Measurements from ENCODE around the gene PGC.
A peak's percentile ranks its signal among the peaks of the same experiment; 100 is the strongest.

Gene PGC

DNA sequence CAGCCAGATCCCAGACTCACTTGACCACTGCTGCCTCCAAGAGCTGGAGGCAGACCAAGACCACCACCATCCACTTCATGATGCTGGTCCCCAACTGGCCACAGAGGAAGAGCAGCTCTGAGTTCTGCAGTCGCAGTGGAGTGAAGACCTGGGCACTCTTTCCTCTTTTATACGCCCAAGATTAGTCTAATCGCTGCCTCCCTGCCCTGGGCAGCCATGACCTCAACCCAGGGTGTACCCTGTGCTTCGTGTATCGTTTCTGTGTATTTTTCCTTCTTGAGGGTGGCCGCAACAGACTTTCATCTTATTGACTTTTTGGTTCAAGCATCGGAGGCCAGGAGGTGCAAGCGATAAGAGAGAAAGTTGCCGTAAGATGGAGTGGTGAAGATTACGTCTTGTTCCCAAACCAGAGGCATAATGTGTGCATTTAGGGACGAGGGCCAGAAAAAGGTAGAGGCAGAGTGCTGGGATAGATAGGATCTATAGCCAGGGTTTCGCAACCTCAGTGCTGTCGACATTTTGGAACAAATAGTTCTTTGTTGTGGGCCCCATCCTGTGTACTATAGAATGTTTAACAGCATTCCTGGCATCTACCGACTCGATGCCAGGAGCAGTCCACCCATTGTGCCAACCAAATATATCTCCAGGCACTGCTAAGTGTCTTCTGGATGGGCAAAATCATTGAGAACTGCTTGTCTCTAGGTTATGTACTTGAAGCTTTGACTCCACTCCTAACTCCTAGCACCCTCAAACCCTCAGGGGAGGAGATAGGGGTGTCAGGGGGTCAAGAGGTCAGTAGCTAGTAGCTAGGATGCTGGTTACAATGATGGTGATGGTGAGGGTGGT is at the start of gene PGC:
PGC (minus strand) TSS at position 142 of the 846 bp plus-strand sequence; CDS start at position 79, 63 bp downstream.
- no peak for DNase-seq (ENCODE audit: low read depth)

DNA sequence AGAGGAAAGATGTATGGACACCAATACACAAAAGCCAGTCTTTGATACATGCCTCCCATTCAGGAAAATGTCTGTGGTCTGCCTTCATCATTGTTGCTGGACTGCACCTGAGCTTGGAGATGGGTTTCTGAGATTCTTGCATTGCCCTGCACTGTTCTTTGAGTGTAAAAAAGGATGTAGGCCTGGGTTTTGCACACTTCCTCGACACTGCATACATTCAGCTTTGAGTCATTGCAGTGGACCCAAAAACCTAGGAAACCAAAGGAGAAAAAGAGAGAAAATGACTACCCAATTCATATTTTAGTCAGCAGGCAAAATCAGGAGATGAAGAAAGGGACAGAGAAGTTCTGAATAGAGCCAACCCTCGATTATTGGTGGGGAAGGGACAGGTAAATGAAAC is 49.3 kb upstream of the PGC start:
- no peak for DNase-seq (ENCODE audit: low read depth)

DNA sequence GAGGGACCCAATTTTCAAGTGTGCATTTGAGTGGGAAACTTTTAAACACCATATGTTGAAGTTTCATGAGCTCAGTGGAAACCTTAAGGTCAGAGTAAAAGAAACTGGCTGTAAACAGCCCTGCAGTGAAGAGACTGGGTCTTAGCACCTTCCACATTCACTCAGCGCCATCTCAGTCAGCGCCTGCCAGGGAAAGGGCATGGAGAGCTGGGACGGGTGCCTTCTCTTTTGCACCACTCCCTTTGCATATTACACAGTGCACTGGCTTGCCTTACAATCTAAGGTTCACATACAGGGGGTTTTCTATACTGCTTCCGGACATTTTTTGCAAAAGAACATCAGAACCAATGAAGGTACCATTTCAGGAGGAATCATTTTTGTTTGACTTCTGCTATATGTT is 44.8 kb upstream of the PGC start:
- no peak for DNase-seq (ENCODE audit: low read depth)

DNA sequence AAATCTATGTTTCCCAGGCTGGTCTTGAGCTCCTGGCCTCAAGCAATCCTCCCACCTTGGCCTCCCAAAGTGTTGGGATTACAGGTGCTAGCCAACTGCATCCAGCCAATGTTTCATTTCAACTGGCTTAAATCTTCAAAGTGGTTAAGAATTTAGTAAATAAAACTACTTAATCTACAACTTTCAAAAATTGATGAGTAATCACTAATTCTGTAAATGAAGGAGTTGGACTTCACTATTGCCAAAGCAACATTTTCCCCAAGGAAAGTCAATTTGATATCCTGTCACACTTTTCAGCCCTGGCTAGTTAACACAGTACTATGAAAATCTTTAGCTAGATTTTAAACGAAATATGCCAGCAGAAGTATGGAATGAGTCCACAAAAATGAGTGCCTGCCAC is 44.1 kb upstream of the PGC start:
- no peak for DNase-seq (ENCODE audit: low read depth)

DNA sequence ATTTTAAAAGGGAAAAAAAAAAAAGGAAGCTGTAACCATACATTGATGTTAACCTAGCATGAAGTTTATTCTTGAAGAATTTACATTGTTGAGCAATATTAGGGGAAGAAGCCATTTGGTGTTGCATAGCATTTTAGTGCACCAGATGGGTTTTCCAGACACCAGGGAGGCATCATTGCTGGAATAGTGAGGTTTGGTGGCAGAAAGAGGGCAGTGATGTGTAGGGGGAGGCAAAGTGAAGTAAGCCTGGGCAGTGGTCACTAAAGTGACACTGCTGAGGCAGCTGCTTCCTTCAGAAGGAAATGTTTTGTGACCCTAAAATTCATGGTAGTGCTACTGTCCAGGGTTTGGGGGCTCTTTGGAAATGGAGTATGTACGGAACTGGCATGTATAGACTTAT is 42.8 kb upstream of the PGC start:
- no peak for DNase-seq (ENCODE audit: low read depth)

DNA sequence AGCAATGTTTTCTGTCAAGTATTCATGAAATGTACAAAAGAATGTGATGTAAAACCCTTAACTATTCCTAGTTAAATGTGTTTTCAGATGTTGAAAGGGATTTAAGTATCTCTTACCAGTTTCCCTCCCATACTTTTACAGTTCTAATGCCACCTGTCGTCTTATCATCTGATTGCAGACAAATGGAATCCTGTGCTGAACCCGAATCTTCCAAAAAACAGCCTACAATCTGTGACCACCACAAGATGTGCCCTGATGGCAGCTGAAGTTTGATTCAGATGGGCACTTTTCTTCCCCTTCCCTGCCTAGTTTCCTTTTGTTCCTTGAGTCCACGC is 42.2 kb upstream of the PGC start:
- DNase-seq (ENCODE audit: low read depth): no peak

DNA sequence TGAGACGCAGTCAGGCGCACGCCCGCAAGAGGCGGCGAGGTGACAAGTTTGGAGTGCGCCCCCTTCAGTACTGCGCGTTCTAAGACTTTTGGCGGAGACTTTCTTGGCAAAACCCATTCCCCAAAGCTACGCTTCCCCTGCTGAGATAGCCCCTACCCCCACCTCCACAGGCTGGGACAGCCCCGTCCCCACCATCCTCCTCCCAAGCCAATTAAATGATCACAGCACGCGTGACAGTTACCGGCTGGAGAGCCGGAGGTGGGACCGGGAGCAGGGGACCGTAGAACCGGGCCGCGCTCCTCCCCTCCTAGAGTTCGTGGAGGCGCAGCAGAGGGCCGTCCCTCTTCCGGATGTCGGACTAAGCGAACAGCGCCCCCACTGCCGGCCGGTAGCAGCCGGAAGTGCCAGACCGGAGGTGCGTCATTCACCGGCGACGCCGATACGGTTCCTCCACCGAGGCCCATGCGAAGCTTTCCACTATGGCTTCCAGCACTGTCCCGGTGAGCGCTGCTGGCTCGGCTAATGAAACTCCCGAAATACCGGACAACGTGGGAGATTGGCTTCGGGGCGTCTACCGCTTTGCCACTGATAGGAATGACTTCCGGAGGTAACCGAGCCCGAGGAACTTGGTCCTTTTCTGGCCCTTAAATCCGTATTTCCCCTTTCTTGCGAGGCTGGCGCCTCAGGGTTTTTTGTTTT is 40.2 kb upstream of the PGC start, which contains the start of gene TOMM6:
TOMM6 (plus strand) TSS at position 476 of the 699 bp plus-strand sequence; CDS start at position 480, 4 bp downstream.
- peak; percentile 92 for DNase-seq (ENCODE audit: low read depth)

DNA sequence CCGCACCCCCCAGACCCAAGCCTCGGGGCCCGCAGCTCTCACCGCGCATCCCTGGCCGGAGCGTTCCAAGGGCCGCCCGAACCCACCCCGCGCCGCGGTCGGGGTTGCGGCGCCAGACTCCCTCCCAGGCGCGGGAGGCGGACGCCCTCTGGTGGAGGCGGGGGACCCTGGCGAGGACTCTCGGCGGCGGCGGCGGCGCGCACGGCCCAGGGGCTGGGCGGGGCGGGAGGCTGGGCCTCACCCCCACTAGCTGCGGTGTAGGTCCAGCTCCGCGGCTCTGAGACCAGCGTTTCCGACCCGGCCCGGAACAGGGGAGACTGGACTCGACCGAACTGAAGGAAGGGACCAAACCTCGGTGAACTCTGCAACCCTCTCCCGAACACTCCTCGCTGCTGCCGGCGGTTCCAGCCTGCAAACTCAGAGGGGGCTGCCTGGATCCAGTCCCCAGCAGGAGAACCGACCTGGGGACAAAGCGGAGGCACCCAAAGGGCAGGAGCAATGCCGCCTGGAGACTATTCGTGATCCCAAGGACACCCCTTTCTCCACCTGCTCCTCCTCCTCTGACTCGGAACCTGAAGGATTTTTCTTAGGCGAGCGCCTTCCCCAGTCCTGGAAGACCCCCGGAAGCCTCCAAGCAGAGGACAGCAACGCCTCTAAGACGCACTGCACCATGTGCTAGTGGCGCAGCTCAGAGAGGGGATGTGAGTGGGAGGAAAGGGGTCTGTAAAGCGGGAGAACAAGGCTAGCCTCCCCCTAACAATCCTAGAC is 39.4 kb upstream of the PGC start:
- DNase-seq (ENCODE audit: low read depth): peak; percentile 85

DNA sequence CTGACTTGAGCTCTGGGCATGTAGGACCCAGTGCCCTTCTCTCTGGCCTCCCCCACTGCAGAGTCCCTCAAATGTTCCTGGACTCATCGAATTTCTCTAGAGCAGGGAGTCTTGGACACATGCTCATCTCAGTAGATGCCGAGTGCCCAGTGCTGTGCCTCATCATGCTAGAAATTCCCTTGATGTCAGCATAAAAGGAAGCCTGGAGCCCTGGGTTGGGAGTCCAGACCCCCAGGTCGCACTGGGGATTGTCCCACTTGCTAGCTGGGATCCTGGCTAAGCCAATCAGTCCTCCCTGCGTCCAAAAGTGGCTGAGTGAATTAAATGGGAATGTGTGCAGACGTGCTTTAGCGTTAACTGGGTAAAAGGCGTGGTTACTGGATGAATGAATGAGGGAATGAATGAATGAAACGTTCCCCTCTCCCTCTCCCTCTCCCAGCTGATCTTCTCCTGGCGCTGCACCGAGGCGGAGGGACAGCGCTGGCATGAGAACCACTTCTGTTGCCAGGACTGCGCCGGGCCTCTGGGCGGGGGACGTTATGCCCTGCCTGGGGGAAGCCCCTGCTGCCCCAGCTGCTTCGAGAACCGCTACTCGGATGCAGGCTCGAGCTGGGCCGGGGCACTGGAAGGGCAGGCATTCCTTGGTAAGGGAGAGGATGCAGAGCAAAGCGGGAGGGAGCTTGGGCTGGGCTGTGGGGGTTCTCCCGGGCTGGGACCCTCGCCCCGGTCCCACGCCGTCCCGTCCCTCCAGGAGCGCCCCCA is 38.7 kb upstream of the PGC start:
- DNase-seq (ENCODE audit: low read depth): no peak

DNA sequence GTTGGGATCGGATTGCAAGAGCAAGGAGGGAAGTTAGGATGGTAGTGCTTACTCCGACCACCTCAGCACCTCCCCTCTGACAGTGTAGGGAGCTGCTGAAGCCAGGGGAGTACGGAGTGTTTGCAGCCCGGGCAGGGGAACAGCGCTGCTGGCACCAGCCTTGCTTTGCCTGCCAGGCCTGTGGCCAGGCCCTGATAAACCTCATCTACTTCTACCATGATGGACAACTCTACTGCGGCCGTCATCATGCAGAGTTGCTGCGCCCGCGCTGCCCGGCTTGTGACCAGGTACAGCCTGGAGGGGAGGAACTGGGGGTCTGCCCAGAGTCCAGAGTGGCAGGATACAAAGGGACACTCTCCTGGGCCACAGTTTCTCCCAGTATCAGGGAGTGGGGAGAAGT is 38.1 kb upstream of the PGC start:
- DNase-seq (ENCODE audit: low read depth): no peak

DNA sequence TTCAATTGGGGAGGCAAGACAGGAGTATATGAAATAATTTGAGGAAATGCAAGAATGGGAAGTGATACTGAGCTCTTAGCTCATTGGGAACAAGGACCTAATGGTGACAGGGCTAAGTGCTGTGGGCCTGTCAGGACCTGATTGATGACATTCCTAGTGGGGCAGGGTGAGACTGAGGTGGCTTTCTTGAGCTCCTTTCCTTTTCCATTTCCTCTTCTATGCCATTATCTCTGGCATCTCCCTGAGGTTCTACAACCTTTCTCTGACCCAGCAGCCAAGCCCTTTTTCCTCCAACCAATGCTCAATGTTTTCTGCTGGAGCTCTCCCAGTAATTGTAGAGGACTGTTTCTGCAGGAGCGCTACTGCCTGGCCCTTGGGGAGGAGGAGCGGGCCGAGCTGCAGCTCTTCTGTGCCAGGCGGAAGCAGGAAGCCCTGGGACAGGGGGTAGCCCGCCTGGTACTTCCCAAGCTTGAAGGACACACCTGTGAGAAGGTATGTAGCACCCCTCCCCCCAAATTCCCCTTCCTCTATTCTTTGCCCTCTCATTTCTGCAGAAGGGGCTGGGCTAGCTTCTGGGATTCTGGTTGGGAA is 37.5 kb upstream of the PGC start:
- DNase-seq (ENCODE audit: low read depth): no peak

DNA sequence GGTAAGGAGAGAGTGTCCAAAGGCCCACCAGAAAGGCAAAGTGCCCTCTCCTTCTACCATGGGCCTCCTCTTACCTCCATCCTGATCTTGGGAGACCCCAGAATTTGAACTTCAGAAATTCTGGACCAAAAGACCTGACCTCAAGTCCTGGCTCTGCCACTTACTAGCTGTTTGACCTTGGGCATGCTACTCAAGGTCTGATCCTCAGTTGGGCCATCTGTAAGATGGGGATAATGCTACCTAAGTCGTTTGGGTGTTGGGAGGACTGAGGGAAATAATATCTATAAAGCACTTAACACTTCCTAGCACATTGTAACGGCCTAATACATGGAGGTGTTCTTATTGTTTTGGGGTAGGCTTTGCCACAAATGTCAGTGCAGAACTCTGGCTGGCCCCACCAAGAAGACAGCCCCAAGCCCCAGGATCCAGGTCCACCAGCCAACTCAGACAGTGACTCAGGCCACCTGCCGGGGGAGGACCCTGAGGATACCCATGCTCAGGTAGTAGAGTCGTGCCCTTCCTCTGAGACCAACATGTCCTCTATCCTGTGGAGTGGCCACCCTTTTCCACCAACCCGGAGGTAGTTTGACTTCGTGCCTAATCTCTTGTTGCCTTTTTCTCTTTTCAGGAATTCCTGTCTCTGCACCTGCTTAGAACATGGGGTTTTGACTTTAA is 36.0 kb upstream of the PGC start:
- no peak for DNase-seq (ENCODE audit: low read depth)

DNA sequence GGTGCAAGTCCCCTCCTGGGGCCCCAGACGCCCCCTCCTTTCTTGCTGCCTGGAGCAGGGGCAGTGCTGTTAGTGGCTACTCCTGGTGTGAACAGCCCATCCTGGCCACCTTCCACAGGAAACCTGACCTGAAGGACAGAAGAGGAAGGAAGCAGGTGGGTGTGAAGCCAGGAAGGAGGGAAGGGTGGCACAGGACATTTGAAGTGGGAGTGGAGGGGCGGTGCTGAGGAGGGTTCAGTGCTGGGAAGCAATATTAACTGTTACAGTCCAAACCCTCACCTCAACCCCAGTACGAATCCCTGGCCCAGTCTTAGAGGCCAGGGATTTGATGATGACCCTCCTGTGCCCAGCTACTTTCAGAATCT is 34.2 kb upstream of the PGC start:
- DNase-seq (ENCODE audit: low read depth): no peak

DNA sequence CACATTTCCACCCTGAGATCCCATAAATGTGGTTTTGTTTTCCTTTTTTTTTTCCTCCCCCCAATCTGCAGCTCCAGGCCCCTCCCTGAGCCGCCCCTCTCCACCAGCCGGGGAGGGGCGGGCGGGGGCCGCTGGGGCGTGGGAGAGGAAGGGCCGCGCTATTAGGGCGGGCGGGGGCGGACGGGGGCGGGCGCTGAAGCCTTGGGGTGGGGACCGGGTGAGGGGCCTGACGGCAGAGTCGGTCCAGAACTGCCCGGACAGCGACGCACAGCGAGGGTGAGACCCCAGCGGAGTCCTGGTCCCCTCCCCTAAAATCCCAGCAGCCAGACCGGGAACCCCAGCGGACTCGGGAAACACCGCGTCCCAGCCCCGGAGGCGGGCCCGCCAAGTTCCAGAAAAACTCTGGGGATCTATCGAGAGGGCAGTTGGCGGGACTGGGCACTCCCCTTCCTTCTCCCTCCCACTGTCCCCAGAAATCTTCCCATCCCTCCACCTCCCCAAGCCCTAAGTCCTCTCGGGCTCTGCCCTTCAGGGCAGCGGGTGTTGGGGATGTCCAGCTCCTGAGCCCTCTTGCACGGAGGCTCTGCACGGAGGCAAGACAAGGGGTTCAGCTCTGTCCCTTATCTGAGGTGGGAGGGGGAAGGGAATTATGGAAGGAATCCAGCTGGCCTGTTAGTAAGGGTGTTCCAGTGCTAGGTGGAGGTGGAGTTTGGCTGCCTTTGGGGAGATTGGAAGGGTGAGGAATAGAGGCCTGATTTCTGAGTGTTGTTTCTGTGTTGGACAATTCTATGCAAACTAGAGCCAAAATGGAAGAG is 33.6 kb upstream of the PGC start, which contains the start of gene PRICKLE4:
PRICKLE4 (plus strand) TSS at position 232 of the 815 bp plus-strand sequence. CDS start 2,692 bp downstream, outside the sequence.
- DNase-seq (ENCODE audit: low read depth): no peak

DNA sequence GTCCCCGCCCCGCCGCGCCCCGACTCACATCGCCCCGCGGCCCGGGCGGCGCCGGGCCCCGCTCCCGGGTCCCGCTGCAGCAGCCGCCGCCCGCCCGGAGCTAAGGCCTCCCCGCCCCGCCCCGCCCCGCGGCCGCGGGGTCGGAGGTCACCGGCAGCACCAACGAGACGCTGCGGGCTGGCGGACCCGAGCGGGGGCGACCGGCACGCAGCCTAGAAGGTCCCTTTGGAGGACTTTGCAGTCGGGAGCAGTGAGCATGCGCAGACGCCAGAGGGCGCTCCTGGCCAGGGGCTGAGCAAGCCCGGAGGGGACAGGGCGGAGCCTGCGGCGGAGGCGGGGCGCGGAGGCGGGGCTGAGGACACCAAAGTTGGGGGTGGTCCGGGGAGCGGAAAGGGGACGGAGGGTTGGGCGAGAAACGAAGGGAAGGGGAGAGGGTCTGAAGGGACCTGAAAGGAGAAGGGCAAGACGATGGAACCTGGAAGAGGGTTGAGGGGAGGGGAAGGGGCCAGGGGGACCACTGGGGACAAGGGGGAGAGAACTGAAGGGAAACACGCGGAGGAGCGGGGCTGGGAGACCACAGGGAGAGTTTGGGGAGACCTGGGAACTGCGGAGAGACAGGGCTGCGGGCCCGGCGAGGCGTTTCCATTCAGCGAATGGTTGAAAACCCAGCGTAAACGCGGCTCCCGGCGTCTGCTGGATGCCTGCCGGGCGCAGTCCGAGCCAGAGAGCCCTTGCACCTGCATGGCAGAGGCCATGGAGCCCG is 32.8 kb upstream of the PGC start, which contains the start of gene FRS3:
FRS3 (minus strand) TSS at position 113 of the 763 bp plus-strand sequence. CDS start 2,913 bp downstream, outside the sequence.
- peak; percentile 99 for DNase-seq (ENCODE audit: low read depth)

DNA sequence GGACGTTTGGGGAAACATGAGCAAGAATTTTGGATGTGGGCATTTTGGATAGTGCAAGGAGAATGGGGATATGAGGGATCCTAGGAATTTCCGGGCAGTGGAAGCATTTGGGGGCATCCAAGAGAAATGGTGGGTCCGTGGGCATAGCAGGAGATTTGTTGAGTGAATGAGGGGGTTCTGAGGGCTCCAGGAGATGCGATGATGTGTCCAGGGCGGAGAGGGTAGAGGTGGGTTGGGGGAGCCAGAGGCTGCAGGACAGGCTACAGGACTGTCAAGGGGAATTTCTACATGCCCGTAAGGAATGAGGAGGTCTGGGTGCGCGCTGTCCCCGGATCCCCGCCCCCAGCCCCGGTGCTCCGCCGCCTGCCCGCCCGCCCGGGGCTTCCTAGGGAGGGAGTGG is 32.1 kb upstream of the PGC start:
- no peak for DNase-seq (ENCODE audit: low read depth)

DNA sequence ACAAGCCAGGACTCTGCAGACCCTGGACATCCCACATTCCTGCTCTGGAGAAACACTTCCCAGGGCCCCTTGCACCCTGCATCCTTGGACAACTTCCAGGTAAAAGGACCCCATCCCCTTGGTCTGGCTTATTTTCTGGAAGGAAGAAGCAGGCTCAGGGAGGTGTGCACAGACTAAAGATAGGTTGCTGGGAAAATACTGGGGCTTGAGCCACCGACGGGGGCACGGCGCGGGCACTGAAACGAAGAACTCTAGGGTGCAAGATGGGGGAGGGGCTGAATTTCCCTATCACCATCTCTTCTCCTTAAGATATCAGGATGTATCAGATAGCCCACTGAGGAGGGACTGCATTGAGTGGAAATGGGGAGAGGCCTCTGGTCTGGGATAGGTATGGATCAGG is 31.7 kb upstream of the PGC start:
- no peak for DNase-seq (ENCODE audit: low read depth)

DNA sequence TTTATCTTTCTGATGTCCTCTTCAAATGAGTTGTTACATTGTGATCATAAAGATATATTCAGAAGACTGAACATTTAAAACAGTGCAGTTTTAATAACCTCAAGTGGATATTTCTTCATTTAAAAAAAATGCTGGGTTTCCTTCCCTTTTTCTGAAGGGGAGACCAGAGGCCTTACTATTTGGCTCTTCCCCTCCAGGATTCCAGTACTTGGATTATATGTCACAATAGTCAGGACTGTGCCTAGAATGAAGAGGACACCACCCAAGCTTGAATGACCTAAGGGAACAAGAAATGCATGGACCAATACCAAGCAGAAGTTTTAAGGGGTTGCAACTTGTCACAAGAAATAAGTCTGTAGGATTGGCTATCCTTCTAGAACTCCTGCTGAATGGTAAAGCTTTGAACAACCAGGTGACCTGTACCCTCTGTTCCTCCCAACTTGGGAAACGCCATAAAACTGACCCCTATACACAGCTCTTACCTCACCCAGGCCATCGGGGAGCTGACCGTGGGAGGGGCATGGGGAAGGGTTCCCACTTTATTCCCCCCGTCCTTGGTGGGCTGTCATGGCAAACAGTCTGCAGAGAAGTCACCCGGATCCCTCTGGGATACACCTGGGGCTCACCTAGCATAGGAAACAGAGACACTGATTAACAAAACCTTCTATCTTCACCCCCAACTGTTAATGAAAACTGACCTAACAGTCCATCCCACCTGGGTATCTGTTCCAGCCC is 30.5 kb upstream of the PGC start:
- DNase-seq (ENCODE audit: low read depth): no peak
